ENCODE data around the gene WDFY4. TPM values are rescaled to one million over a fixed set of nuclear protein-coding genes. Genes with fewer than 3 reads are reported as not detected.

Gene WDFY4
- total RNA-seq, 1 donor from 2014 or later: not detected

GRCh38 chr10:48707472-48707871 lies 22.8 kb downstream of the WDFY4 start:
- H3K27ac Mint-ChIP-seq (ENCODE audit: unreplicated experiment): no peak overlapping the region
- H3K9me3 Mint-ChIP-seq (ENCODE audit: unreplicated experiment): no peaks in the 10 kb centered on the region
- no peak overlapping the region for H3K4me3 Mint-ChIP-seq (ENCODE audit: unreplicated experiment)
- no peak for DNase-seq (ENCODE audit: extremely low spot score, unreplicated experiment)
- TF ChIP-seq CTCF (IDR thresholded peaks at IDR 0.05): no peak
- no peaks in the 10 kb centered on the region for H3K4me1 Mint-ChIP-seq (ENCODE audit: unreplicated experiment)
- H3K27me3 Mint-ChIP-seq (ENCODE audit: unreplicated experiment): peaks cover 25% of the 10 kb centered on the region
- no peaks in the 10 kb centered on the region for H3K36me3 Mint-ChIP-seq (ENCODE audit: unreplicated experiment)

GRCh38 chr10:48708144-48708543 lies 23.5 kb downstream of the WDFY4 start:
- Mint-ChIP-seq H3K4me1 (ENCODE audit: unreplicated experiment) (no peaks in the 10 kb centered on the region), H3K9me3 (ENCODE audit: unreplicated experiment) (no peaks in the 10 kb centered on the region), H3K36me3 (ENCODE audit: unreplicated experiment) (no peaks in the 10 kb centered on the region), H3K4me3 (ENCODE audit: unreplicated experiment) (no peak overlapping the region), H3K27me3 (ENCODE audit: unreplicated experiment) (peaks cover 25% of the 10 kb centered on the region), H3K27ac (ENCODE audit: unreplicated experiment) (no peak overlapping the region)
- TF ChIP-seq CTCF (IDR thresholded peaks at IDR 0.05): no peak
- DNase-seq (ENCODE audit: extremely low spot score, unreplicated experiment): no peak

GRCh38 chr10:48710647-48711275 lies 26.1 kb downstream of the WDFY4 start:
- Mint-ChIP-seq H3K27me3 (ENCODE audit: unreplicated experiment) (peaks cover 18% of the 10 kb centered on the region), H3K4me3 (ENCODE audit: unreplicated experiment) (no peak overlapping the region), H3K27ac (ENCODE audit: unreplicated experiment) (no peak overlapping the region), H3K9me3 (ENCODE audit: unreplicated experiment) (peaks cover 5% of the 10 kb centered on the region), H3K4me1 (ENCODE audit: unreplicated experiment) (no peaks in the 10 kb centered on the region), H3K36me3 (ENCODE audit: unreplicated experiment) (no peaks in the 10 kb centered on the region)
- no peak for TF ChIP-seq CTCF (IDR thresholded peaks at IDR 0.05)
- DNase-seq (ENCODE audit: extremely low spot score, unreplicated experiment): no peak

- Mint-ChIP-seq H3K27me3 (ENCODE audit: unreplicated experiment) (peaks cover 10% of the 10 kb centered on the region), H3K36me3 (ENCODE audit: unreplicated experiment) (no peaks in the 10 kb centered on the region), H3K9me3 (ENCODE audit: unreplicated experiment) (peaks cover 5% of the 10 kb centered on the region), H3K27ac (ENCODE audit: unreplicated experiment) (no peak overlapping the region), H3K4me1 (ENCODE audit: unreplicated experiment) (no peaks in the 10 kb centered on the region), H3K4me3 (ENCODE audit: unreplicated experiment) (no peak overlapping the region)
- no peak for DNase-seq (ENCODE audit: extremely low spot score, unreplicated experiment)
- TF ChIP-seq CTCF (IDR thresholded peaks at IDR 0.05): no peak
Measured at GRCh38 chr10:48711830-48712229, 27.2 kb downstream of the WDFY4 start.

- Mint-ChIP-seq H3K36me3 (ENCODE audit: unreplicated experiment) (no peaks in the 10 kb centered on the region), H3K9me3 (ENCODE audit: unreplicated experiment) (peaks cover 5% of the 10 kb centered on the region), H3K27ac (ENCODE audit: unreplicated experiment) (no peak overlapping the region), H3K27me3 (ENCODE audit: unreplicated experiment) (peaks cover 2% of the 10 kb centered on the region), H3K4me1 (ENCODE audit: unreplicated experiment) (no peaks in the 10 kb centered on the region), H3K4me3 (ENCODE audit: unreplicated experiment) (no peak overlapping the region)
- no peak for DNase-seq (ENCODE audit: extremely low spot score, unreplicated experiment)
- no peak for TF ChIP-seq CTCF (IDR thresholded peaks at IDR 0.05)
Measured at GRCh38 chr10:48714088-48714487, 29.4 kb downstream of the WDFY4 start.
